BJ (cell line): ENCODE data around the gene GRIK3. TPM values are rescaled to one million over a fixed set of nuclear protein-coding genes. Genes with fewer than 3 reads are reported as not detected.

ENCODE experiments used
- CTCF ChIA-PET: fragments of 350-600 bp; formaldehyde crosslinking; extraction: SDS; loops from one replicate; lab custom pipeline; 2021; ENCODE audit warnings: antibody characterized with exemption, inconsistent platforms; lab: Yijun Ruan, JAX
- POLR2A ChIA-PET: fragments of 300-600 bp; sonication (Branson Sonifier 250); formaldehyde crosslinking; extraction: SDS; loops from one replicate; lab custom pipeline; 2021; ENCODE audit warnings: antibody characterized with exemption; lab: Charles Lee
- DNase-seq: peaks from one replicate; pipeline ENCODE4 v3.0.0-alpha.2; 2011; ENCODE audit warnings: low read depth
- H3K27me3 ChIP-seq: 2 replicates; pipeline ENCODE4 v1.6.0; 2011; ENCODE audit warnings: low read length; ENCODE audit not compliant: control insufficient read depth, insufficient read depth
- H3K36me3 ChIP-seq: 2 replicates; pipeline ENCODE4 v1.5.1; 2011; ENCODE audit warnings: low read length; ENCODE audit not compliant: control insufficient read depth, insufficient read depth
- H3K4me3 ChIP-seq: 2 replicates; pipeline ENCODE4 v1.5.1; 2011; ENCODE audit warnings: low read depth, mild to moderate bottlenecking, control low read depth, low read length
- polyA plus RNA-seq: library from polyadenylated mRNA; depleted of rRNA; stranded (reverse); fragments of >200 nt; gene quantifications from 2 replicates; pipeline ENCODE4 v1.2.3, GENCODE V29; 2011
- TF ChIP-seq, protein P1 (sequence below): IDR thresholded peaks from 2 replicates; pipeline ENCODE4 v1.5.1; 2011; ENCODE audit warnings: low read depth, mild to moderate bottlenecking, control low read depth, inconsistent platforms, low read length, moderate library complexity; ENCODE audit not compliant: insufficient read depth

Gene GRIK3
- polyA plus RNA-seq, 1 experiment: not detected

DNA sequence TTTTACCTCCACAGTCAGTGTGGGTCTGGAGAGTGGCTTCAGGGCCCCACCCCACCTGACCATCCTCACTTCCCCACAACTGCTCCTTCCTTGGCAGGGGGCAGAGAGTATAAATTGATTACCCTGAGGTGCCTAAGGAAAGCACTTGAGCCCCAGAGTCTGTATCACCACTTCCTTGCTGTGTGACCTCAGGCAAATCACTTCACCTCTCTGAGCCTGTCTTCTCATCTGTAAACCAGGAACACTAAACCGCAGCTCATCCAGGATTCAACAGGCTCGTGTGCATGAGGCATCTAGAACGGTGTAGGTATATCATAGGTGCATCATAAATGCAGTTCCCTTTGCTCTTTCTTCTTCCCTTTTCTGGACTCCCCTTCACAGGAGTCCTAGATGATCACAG lies 43.4 kb downstream of the GRIK3 start:
- ChIA-PET CTCF (no interaction called here), POLR2A (no interaction called here)
- no peak for DNase-seq
- TF ChIP-seq, protein P1, sequence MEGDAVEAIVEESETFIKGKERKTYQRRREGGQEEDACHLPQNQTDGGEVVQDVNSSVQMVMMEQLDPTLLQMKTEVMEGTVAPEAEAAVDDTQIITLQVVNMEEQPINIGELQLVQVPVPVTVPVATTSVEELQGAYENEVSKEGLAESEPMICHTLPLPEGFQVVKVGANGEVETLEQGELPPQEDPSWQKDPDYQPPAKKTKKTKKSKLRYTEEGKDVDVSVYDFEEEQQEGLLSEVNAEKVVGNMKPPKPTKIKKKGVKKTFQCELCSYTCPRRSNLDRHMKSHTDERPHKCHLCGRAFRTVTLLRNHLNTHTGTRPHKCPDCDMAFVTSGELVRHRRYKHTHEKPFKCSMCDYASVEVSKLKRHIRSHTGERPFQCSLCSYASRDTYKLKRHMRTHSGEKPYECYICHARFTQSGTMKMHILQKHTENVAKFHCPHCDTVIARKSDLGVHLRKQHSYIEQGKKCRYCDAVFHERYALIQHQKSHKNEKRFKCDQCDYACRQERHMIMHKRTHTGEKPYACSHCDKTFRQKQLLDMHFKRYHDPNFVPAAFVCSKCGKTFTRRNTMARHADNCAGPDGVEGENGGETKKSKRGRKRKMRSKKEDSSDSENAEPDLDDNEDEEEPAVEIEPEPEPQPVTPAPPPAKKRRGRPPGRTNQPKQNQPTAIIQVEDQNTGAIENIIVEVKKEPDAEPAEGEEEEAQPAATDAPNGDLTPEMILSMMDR: no peak
- Histone ChIP-seq H3K4me3 (no peak overlapping the region), H3K27me3 (no peaks in the 10 kb centered on the region), H3K36me3 (no peaks in the 10 kb centered on the region)

DNA sequence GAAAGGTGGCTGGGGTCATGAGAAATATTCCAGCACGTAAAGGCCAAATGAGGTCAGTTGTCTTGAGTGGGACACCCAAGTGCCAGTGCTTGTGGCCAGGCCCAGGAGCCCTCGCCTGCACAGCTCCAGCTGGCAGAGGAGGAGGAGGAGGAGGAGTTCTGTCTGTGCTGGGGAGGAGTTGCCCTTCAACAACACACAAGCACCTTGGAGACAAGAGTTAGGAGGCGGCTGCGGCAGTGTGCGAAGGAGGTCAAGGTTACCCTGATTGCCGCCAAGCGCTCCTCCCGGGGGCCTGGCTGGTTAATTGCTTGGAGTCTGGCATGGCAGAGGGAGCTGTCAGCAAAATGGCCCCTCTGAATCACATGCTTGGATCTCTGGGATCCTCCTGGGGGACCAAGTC lies 45.1 kb downstream of the GRIK3 start:
- TF ChIP-seq, protein P1: no peak
- ChIA-PET CTCF (no interaction called here), POLR2A (no interaction called here)
- Histone ChIP-seq H3K27me3 (no peaks in the 10 kb centered on the region), H3K4me3 (no peak overlapping the region), H3K36me3 (no peaks in the 10 kb centered on the region)
- no peak for DNase-seq

DNA sequence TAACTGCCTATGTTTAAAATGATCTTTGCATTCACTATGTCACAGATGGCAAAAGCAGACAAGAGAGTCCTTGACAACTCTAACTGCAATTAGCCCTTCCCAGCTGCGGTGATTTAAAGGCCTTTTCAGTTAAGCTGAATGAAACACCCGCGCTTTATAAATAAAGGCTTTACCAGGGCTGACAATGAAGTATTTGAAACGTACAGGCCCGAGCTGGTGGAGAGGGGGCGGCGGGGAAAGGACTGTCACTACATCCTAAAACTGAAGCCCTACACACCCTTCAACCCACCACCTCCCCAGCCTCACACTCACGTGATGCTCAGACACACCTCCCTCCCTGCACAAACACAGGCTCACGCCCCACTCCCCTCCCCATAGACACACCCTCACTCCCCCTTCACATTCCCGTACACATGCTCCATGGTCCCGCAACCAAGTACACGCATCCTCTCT lies 45.5 kb downstream of the GRIK3 start:
- POLR2A ChIA-PET: no interaction called here
- CTCF ChIA-PET: no interaction called here

DNA sequence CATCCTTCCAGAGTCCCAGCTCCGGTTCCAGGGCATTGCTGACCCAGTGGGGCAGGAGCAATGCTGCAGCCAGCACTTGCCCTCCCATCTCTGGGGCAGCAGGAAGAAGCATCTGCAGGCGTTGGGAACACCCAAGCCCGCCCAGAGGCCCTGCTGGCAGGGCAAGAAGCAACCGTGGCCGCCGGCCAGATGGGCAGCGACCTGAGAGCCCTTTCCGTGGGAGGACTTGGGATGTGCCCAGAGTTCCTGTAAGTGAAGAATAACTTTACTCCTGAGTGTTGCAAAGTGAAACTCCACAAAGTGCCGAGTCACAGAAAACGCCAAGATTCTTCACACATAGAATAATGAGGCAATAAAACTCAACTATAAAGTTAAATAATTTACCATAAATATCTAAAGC lies 46.0 kb downstream of the GRIK3 start:
- ChIA-PET CTCF (no interaction called here), POLR2A (no interaction called here)
- Histone ChIP-seq H3K4me3 (no peak overlapping the region), H3K27me3 (no peaks in the 10 kb centered on the region), H3K36me3 (no peaks in the 10 kb centered on the region)
- TF ChIP-seq, protein P1: no peak
- no peak for DNase-seq

More for the DNA sequence above, 45.5 kb downstream of the GRIK3 start:
- no peaks in the 10 kb centered on the region for H3K36me3 ChIP-seq
- no peaks in the 10 kb centered on the region for H3K27me3 ChIP-seq
- no peak overlapping the region for H3K4me3 ChIP-seq
- TF ChIP-seq, protein P1: no peak
- no peak for DNase-seq

- CTCF ChIA-PET: no interaction called here
- no peaks in the 10 kb centered on the region for H3K36me3 ChIP-seq
- POLR2A ChIA-PET: no interaction called here
- H3K27me3 ChIP-seq: no peaks in the 10 kb centered on the region
- no peak overlapping the region for H3K4me3 ChIP-seq
- DNase-seq: no peak
- TF ChIP-seq, protein P1: no peak
These were observed 47.0 kb downstream of the GRIK3 start for GRCh38 chr1:36987276-36987675.
